Activated gamma-delta T cell (primary cell): Measurements from ENCODE around the gene KIF5B.
"Not testable (repeated sequence)": the region's sequence is repeated elsewhere in the genome, so short reads cannot be mapped to it uniquely, and the experiment has no call there.

Experiments
- DNase-seq: peaks from one replicate; lab custom pipeline; 2025; lab: John Stamatoyannopoulos, UW
- total RNA-seq, 2 donors: gene quantifications; one replicate each; lab custom pipeline; 2026; lab: John Stamatoyannopoulos, UW

Gene KIF5B
- total RNA-seq: 254 to 298 reads per million in 2 donors

DNA sequence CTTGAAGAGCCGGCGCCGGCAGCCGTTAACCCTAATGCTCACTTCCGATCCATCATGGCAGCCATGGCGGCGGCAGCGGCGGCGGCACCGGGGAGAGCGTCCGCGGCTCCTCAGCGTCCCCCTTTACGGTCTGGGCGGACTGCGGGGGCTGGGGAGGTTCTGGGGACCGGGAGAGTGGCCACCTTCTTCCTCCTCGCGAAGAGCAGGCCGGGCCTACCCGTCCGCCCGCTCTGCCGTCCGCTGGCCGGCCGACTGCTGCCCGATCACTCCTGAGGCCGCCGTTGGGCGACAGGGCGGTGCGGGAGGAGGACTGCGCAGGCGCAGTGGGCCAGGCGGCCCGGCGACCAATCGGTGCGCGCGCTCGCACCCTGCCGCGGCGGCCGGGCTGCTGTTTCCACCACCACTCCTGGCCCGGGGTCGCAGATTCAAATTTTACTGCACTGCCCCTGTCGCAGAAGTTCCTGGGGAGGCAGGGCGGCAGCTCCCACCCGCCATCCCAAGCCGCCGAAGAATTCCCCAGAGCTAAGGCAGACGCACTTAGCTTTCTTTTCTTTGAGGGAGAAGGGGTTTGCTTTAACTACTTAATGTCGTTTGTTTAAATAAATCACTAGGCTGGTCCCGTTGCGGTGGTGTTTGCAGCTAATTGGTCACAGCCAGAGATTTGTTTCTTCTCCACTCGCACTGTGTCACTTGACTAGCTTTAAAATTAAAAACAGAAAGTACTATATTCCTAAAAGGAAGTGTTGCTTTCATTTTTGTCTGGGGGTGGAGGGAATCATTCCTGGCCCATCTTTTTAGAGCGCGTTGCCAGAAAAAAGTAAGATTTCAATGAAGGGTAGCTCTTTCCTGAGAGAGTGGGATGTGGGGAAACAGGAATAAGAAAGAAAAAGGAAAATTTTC lies at the start of gene KIF5B:
KIF5B (minus strand) TSS at position 290 of the 900 bp plus-strand sequence. CDS start 452 bp downstream, outside the sequence.
- DNase-seq: peak; percentile 71

DNA sequence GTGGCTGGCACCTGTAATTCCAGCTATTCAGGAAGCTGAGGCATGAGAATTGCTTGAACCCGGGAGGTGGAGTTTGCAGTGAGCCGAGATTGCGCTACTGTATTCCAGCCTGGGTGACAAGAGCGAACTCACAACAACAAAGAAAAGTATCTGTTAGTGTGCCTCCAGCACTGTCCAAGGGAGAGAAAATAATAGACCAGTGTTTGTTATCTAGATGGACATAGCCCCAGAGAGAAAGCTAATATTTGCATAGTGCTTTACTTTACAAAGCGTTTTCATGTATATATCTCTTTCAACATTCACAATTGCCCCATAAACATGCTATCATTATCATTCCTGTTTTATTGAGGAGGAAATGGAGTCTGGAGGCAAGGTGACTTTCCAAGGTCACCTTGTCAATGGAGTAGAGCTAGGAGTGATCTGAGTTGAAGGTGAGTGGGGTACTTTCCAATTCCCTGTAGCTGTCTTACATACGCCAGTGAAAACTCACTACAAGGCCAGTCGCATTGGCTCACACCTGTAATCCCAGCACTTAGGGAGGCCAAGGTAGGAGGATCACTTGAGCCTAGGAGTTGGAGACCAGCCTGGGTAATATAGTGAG lies 49.7 kb upstream of the KIF5B start:
- DNase-seq: no peak

DNA sequence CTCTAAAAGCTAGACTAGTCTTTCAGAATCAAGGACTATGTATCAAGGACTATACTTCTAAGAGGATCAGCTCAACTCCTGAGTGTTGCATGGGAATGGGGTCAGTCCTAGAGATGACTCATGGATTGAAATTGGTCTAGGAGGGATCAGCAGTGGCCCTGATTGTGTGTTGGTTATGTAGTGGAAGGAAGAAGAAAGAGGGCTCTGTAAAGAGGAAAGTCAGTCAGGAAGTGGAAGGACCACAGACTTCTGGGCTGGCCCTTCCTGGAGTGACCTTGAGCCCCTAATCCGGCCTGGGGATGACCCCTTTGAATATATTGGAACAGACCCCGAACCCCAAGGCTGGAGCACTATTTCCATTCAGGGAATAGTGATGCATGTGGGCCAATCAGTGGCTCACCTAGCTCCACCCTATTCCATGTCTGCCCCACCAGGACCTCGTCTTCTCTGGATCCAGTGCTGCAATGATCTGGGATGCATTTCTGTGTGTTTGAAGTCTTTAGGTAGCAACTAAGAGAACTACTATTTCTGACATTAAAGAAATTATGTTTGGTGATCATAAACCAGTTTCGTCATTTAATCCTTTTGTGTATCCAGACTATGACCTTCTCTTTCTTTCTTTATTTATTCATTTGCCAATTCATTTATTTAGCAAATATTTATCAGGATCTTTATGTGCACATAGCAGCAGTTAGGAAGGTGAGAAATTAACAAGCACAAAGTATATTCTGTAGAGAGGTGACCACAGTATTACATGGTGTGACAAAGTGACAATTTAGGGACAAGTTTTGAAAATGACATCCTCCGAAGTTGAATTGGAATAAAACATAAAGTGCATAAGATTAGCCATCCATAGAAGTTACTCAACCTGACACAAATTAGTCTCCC lies 48.6 kb upstream of the KIF5B start:
- no peak for DNase-seq

DNA sequence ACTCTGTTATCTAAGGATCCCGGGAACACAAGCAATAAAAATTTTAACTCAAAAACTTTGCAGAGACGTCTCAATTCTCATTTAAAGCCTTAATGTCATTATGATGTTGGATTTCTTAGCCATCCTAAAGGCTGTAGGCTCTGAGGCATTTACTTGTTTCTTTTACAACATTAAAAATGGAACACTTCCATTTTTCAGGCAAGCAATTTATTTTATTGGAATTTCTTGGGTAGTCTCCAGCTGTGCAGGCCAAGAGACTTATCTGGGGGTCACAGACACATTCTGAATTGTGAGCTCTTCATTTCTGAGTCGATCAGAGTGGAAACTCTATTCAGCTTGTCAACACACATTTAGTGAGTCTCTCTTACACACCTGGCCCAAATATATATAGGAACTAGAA lies 48.0 kb upstream of the KIF5B start:
- DNase-seq: no peak

DNA sequence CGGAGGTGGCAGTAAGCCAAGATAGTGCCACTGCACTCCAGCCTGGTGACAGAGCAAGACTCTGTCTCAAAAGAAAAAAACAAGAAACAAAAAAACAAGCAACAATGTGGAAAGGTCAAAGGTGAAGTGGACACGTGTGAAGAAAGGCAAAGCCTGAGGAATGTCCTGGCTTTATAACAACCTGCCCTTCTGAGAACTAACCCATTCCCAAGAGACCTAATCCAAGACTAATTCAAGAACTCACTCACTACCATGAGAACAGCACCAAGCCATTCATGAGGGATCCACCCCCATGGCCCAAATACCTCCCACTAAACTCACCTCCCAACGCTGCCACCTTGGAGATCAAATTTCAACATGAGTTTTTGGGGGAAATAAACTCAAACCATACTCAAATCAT lies 47.5 kb upstream of the KIF5B start:
- DNase-seq: no peak

DNA sequence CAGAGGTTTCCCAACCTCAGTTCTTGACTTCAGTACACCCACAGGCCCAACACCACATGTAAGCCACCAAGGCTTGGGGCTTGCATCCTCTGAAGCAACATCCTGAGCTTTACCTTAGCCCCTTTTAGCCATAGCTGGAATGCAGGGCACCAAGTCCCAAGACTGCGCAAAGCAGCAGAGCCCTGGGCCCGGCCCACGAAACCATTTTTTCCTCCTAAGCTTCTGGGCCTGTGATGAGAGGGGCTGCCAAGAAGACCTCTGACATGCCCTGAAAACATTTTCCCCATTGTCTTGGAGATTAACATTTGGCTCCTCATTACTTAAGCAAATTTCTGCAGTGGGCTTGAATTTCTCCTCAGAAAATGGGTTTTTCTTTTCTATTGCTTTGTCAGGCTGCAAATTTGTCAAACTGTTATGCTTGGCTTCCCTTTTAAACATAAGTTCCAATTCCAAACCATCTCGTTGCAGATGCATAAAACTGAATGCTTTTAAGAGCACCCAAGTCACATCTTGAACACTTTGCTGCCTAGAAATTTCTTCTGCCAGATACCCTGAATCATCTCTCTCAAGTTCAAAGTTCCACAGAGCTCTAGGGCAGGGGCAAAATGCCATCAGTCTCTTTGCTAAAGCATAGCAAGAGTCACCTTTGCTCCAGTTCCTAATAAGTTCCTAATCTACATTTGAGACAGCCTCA lies 42.5 kb upstream of the KIF5B start:
- DNase-seq: not testable (repeated sequence)

DNA sequence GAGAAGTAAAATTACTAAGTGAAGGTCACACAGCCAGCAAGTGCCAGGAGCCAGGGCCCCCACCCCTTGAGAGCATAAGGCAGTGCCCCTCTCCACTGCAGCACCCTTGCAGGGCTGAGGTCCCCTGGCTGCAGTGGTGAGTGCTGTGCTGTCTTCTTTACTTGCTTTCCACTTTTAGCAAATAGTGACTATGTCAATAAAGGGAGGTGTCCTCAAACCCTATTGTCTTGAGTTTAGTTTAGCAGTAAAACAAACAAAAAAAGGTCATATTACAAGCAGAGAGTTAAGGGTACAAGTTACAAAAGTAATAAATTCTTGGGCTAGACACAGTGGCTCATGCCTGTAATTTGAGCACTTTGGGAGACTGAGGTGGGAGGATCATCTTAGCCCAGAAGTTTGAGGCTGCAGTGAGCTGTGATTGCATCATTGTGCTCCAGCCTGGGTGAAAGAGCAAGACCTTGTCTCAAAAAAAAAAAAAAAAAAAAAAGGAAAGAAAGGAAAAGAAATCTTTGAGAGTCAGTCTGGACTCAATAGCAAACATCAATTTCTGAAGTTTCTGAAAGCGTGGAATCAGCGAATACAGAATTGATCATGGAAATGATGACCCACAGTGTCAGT lies 39.0 kb upstream of the KIF5B start:
- no peak for DNase-seq

DNA sequence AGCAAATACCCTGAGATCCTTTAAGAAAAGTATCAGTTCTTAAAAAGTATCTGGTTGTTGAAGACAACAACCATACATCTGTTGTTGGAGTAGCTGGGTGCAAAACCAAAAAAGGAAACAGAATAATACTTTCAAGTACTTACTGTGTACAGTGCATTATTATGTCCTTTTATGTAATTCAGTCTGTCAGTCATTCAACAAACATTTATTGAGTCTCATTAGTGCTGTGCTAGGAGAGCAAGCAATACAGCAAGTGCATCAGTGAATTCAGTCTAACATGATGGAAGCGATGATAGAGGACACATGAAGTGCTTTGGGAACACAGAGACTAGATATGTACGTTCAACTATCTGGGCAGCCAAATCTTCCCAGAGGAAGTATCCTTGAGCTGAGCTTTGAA lies 37.4 kb upstream of the KIF5B start:
- DNase-seq: no peak

DNA sequence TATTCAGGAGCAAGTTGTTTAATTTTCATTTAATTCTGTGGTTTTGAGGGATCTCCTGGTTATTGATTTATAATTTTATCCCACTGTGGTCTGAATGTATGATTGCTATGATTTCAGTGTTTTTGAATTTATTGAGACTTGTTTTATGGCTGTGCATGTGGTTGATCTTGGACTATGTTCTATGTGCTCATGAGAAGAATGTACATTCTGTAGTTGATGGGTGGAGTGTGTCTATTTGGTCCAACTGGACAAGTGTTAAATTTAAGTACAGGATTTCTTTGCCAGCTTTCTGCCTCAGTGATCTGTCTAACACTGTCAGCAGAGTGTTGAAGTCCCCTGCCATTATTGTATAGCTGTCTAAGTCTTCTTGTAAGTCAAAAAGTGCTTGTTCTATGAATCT lies 34.8 kb upstream of the KIF5B start:
- no peak for DNase-seq

DNA sequence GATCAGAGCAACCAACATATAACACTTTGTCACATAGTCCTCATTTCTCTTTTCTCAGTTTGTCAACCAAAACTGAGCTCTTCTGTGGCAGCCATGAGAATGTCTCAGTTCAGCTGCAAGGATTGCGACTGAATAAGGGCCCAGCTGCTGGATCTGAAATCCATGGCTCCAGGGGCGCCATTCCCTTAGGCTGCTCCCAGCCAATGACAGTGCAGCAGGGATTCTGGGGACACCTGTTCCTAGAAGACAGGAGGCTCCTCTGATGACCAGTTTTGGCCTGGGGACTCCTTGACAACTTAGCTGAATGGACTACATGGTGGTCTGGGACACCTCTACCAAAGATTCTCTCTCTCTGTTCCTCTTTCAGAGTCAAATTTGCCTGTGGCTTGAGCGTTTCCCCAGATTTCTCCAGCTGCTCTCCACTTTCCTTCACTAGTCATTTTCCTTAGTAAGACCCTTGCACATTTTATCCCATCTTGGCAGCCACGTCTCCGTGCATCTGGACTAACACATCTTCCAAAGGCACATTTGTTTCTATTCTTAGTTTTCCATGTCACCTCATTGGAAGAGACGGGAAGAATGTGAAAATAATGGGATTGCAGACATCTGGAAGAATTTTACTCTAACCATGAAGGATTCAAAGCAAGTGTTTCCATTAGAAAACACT lies 28.1 kb upstream of the KIF5B start:
- DNase-seq: no peak

DNA sequence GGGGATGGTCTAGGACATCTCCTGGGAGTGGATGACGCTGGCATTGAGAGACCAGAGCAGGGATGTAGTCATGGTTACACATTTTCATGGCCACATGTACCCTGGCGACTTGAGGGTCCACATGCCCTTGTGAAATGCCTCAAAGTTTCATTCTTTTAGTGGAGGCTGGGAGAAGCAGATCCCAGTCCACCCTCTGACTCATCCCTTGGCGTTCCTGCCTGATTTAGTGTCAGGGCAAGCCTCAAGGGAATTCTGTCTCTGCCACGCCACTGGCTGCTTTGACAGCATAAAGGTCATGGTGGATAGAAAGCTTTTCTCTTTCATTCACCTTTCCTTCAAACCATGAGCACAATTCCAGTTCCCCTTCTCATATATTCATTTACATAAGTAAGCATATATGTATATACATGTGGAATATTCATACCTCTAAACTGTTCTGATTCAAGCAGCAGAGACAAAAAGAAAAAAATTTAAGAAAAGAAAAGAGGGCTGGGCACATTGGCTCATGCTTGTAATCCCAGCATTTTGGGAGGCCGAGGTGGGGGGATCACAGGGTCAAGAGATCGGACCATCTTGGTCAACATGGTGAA lies 21.8 kb upstream of the KIF5B start:
- no peak for DNase-seq

DNA sequence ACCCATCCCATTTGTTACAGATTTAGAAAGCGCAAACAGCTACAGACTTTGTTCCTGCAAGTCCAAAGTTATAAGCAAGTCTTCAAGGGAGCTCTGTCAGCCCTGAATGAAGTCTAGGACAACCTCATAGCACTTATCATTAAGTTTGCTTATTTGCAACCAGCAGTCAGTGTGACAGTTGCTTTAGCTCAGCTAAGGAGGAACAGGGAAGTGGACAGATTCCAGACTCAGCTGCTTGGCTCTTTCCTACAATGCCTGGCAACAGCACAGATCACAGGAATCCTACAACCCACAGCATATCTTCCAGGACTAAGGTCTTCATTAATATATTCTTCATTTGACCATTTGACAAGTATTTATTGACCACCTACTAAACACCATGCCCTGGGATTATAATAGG lies 17.4 kb upstream of the KIF5B start:
- DNase-seq: no peak

DNA sequence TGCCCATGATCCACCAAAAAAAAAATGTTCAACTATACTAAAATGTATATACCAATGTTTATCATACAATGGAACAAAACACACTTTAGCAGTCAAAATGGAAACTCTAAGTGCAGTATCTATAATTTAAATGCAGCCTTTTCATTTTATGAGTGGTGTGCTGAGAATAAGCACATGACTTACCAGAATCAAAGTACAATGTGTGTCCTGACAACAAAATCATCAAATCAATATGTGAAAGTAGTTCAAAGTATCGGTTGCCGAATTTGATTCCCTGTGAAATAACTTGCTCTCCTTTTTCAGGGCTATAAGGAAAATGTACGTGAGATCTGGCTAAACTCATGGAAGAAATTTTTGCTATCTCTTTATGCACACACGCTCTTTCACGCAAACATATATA lies 16.9 kb upstream of the KIF5B start:
- no peak for DNase-seq

DNA sequence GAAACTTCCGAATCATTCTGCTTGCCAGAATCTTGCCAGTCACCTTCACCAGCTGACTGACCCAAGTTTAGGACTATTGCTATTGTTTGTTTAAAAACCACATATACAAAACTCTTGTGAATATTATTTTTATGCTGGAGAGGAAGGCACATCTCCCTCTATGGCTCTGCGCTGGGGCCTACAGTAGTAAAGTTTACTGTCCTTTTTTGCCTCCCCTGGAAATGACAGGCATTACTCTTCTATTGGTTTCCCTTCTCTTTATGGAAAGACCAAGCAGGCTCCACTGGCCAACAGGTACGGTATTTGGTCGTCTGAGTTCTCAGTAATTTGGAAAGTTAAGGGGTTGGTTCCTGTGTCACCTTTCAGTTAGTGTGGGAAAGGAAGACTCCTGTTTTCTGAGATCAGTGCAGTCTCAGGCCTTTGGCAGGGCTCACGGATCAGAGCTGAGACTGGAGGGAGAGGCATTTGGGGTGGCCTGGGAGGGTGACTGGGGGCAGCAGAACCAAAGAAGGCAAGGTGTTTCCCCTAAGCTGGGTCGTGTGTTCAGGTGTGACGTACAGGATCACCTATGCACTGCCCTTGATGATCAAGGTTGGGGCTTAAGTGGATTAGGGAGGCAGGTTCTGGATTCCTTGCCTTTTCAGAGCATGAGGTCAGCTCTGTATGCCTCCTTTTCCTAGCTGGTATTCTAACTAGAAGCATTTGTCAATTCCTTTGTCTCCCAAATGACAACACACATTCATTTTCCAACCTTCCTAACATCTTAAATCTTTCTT lies 16.0 kb upstream of the KIF5B start:
- no peak for DNase-seq

DNA sequence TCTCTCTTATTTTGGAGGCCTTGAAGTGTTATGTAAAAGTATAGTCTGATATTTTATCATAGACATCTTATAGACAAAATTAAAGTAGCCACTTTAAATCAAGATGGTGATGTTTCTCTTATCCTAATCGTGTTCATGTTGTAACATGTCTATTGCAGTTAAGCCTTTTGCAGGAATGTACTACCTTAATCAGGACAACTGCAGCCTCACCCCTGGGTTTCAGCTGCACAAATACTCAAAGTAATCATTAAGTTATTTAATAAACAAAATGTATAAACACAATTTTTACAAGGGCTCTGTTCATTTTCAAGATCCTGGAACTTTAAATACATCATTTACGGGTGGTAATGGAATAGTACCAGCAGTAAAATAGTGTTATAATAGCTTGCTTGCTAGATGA lies 14.4 kb upstream of the KIF5B start:
- DNase-seq: no peak

DNA sequence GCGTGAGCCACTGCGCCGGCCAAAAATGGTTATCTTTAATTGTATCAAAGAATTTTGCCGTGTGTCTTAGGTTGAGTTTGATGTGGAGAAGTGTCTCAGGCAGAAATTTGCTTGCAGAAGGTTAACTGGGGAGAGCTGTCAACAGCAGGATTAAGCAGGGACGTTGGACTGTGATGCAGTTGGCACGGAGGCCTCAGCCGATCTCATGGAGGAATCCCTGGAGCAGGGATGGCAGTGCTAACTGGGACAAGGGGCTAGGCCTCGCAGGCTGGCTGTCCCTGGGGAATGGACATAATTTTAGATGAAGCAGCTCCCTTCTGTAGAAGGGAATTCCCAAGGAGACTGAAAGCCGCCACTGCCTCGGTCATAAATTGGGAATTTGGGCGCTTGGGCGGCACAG lies 12.3 kb upstream of the KIF5B start:
- no peak for DNase-seq

DNA sequence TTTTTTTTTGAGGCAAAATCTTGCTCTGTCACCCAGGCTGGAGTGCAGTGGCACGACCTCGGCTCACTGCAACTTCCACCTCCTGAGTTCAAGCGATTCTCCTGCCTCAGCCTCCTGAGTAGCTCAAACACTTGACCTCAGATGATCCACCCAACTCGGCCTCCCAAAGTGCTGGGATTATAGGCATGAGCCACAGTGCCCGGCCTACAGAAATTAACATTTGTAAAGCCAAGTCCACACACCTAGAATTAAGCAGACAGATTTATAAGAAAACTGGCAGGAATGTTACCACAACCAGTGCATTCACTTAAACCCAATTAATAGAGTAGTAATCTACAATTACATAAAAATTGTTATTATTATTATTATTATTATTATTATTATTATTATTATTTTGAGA lies 11.7 kb upstream of the KIF5B start:
- DNase-seq: not testable (repeated sequence)

DNA sequence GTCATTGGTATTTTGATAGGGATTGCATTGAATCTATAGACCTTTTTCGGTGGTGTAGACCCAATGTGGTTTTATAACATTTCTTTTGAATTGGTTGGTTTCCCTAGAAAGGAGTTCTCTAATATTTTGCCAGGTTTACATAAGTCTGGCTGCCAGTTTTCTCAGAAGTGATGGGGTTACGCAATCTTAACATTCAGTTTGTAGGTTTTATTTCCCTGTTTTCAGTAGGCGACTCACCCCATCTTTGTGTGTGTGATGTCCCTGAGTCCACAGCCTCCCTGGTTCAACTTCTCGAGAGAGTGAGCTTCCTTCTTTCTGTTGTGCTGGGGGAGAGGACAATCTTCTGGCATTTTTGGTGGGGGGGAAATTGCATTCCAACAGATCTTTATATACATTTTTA lies 9.6 kb upstream of the KIF5B start:
- DNase-seq: no peak

DNA sequence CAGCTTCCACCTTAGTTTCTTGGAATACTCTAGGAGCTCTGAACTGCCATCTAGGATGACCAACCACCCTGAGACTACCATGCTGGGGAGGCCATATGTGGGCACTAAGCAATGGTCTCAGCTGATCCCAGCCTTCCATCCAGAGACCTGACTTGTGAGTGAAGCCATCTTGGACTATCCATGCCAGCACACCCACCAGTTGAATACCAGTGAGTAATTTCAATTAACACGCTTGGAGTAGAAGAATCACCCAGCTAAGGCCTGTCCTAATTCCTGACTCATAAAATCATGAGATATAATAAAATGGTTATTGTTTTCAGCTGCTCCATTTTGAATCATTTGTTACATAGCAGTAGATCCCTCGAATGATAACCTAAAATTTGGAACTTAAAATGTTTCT lies 5.2 kb upstream of the KIF5B start:
- DNase-seq: no peak

DNA sequence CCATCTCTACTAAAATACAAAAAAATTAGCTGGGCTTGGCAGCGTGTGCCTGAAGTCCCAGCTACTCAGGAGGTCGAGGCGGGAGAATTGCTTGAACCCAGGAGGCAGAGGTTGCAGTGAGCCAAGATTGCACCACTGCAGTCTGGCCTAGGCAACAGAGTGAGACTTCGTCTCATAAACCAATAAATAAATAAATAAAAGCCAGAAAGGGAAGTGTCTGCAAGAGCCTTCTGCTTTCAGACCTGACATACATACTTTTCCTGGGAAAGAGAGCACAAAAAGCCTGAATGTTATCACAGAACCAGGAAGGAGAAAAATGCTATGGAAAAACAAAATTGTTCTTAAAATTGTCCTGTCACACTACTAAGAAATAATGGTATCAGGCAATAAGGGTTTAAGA lies 4.1 kb upstream of the KIF5B start:
- no peak for DNase-seq
